ENCODE measurements around the gene TMED10.
"Not testable (repeated sequence)": the region's sequence is repeated elsewhere in the genome, so short reads cannot be mapped to it uniquely, and the experiment has no call there.

Gene TMED10

GRCh38 chr14:75196064-75196463, 19.7 kb upstream of the TMED10 start:
- FAIRE-seq (no peak), DNase-seq (ENCODE audit: insufficient read length, low spot score) (no peak)

- DNase-seq (ENCODE audit: insufficient read length, low spot score) (no peak), FAIRE-seq (no peak)
Observed at GRCh38 chr14:75191100-75191499, 14.7 kb upstream of the TMED10 start.

GRCh38 chr14:75190023-75190422, 13.6 kb upstream of the TMED10 start:
- DNase-seq (ENCODE audit: insufficient read length, low spot score) (no peak), FAIRE-seq (no peak)

- DNase-seq (ENCODE audit: insufficient read length, low spot score) (no peak), FAIRE-seq (peak; percentile 28)
Observed at GRCh38 chr14:75188520-75189268, 12.3 kb upstream of the TMED10 start.

- FAIRE-seq, result peak; percentile 31
Observed at GRCh38 chr14:75188086-75188485, 11.7 kb upstream of the TMED10 start.

GRCh38 chr14:75186953-75187352, 10.5 kb upstream of the TMED10 start:
- FAIRE-seq, result no peak

More at GRCh38 chr14:75188086-75188485, 11.7 kb upstream of the TMED10 start:
- no peak for DNase-seq (ENCODE audit: insufficient read length, low spot score)

GRCh38 chr14:75185251-75186040, 9.0 kb upstream of the TMED10 start:
- DNase-seq (ENCODE audit: insufficient read length, low spot score) (no peak), FAIRE-seq (no peak)

More at GRCh38 chr14:75186953-75187352, 10.5 kb upstream of the TMED10 start:
- no peak for DNase-seq (ENCODE audit: insufficient read length, low spot score)

GRCh38 chr14:75184492-75184891, 8.1 kb upstream of the TMED10 start:
- FAIRE-seq, result no peak

GRCh38 chr14:75184039-75184438, 7.6 kb upstream of the TMED10 start:
- DNase-seq (ENCODE audit: insufficient read length, low spot score) (no peak), FAIRE-seq (no peak)

More at GRCh38 chr14:75184492-75184891, 8.1 kb upstream of the TMED10 start:
- DNase-seq (ENCODE audit: insufficient read length, low spot score), result no peak

GRCh38 chr14:75183225-75183624, 6.8 kb upstream of the TMED10 start:
- FAIRE-seq, result peak; percentile 49

GRCh38 chr14:75182821-75183220, 6.4 kb upstream of the TMED10 start:
- peak; percentile 72 for FAIRE-seq
- peak; percentile 80 for DNase-seq (ENCODE audit: insufficient read length, low spot score)

More at GRCh38 chr14:75183225-75183624, 6.8 kb upstream of the TMED10 start:
- no peak for DNase-seq (ENCODE audit: insufficient read length, low spot score)

GRCh38 chr14:75182163-75182562, 5.8 kb upstream of the TMED10 start:
- DNase-seq (ENCODE audit: insufficient read length, low spot score); FAIRE-seq: not testable (repeated sequence)

GRCh38 chr14:75181293-75182062, 5.1 kb upstream of the TMED10 start:
- FAIRE-seq, result no peak

GRCh38 chr14:75175677-75176141, 703 bp downstream of the TMED10 start:
- no peak for FAIRE-seq
- DNase-seq (ENCODE audit: insufficient read length, low spot score), result no peak

More at GRCh38 chr14:75181293-75182062, 5.1 kb upstream of the TMED10 start:
- no peak for DNase-seq (ENCODE audit: insufficient read length, low spot score)

- DNase-seq (ENCODE audit: insufficient read length, low spot score) (no peak), FAIRE-seq (no peak)
Observed at GRCh38 chr14:75174066-75174465, 2.3 kb downstream of the TMED10 start.

GRCh38 chr14:75170772-75171171, 5.6 kb downstream of the TMED10 start:
- peak; percentile 48 for FAIRE-seq
- no peak for DNase-seq (ENCODE audit: insufficient read length, low spot score)

GRCh38 chr14:75168586-75169335, 7.7 kb downstream of the TMED10 start:
- FAIRE-seq, result peak; percentile 85
- no peak for DNase-seq (ENCODE audit: insufficient read length, low spot score)

- DNase-seq (ENCODE audit: insufficient read length, low spot score) (no peak), FAIRE-seq (no peak)
Observed at GRCh38 chr14:75167325-75167724, 9.1 kb downstream of the TMED10 start.

- FAIRE-seq (peak; percentile 85), DNase-seq (ENCODE audit: insufficient read length, low spot score) (no peak)
Observed at GRCh38 chr14:75165586-75166391, 10.6 kb downstream of the TMED10 start.

All from HTR-8/SVneo (cell line).